PFSK-1 (cell line): Measurements from ENCODE around the gene CUL1.

Source experiments
- FOXP2 ChIP-seq: optimal IDR thresholded peaks from 2 replicates; pipeline ENCODE3; 2011; ENCODE audit warnings: borderline replicate concordance, control low read depth, inconsistent platforms; ENCODE audit not compliant: insufficient read depth; ENCODE audit errors: extremely low read length, extremely low read depth
- POLR2AphosphoS5 ChIP-seq: IDR thresholded peaks from 2 replicates; pipeline ENCODE4 v1.6.1; 2012; ENCODE audit warnings: low read depth, mild to moderate bottlenecking, control low read depth, low read length, moderate library complexity
- SIN3A ChIP-seq: IDR thresholded peaks from 2 replicates; pipeline ENCODE4 v1.6.1; 2012; ENCODE audit warnings: mild to moderate bottlenecking, low read length, moderate library complexity, borderline replicate concordance; ENCODE audit not compliant: insufficient read depth
- TF ChIP-seq, protein P1 (sequence below), 2 experiments: IDR thresholded peaks; 2 replicates each; pipeline versions ENCODE4 v1.6.1 to v1.8.0; 2011 to 2012; ENCODE audit warnings: low read depth in 2 of 2, low read length in 2 of 2, control low read depth in 1 of 2, inconsistent platforms in 1 of 2, mild to moderate bottlenecking in 1 of 2, moderate library complexity in 1 of 2; ENCODE audit not compliant: insufficient read depth in 1 of 2

DNA sequence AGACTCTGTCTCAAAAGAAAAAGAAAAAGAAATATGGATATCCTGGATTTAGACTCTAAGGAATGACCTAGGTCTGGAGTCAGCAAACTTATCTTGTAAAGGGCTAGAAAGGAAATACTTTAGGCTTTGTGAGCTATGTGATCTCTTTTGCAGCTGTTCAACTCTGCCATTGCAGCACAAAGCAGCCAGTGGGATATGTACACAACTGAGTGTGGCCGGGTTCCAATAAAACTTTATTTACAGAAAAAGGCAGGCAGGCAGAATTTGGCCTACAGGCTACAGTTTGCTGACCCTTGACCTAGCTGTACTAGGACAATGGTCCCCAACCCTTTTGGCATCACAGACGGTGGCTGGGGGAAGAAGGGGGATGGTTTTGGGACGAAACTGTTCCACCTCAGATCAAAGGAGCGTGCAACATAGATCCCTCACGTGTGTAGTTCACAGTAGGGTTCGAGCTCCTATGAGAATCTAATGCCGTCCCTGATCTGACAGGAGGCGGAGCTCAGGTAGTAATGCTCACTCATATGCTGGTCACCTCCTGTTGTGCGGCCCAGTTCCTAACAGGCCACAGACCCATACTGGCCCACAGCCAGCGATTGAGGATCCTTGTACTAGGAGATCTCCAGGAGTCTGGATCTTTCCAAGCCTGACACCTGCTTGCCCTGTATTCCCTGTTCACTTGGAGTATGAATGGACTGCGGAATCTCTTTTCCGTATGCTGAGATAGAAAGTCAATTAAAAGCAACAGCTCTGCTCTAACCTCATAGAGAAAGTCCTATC is 63.0 kb downstream of the CUL1 start:
- TF ChIP-seq FOXP2: no peak
- TF ChIP-seq SIN3A: no peak
- TF ChIP-seq POLR2AphosphoS5: no peak
- TF ChIP-seq, protein P1, sequence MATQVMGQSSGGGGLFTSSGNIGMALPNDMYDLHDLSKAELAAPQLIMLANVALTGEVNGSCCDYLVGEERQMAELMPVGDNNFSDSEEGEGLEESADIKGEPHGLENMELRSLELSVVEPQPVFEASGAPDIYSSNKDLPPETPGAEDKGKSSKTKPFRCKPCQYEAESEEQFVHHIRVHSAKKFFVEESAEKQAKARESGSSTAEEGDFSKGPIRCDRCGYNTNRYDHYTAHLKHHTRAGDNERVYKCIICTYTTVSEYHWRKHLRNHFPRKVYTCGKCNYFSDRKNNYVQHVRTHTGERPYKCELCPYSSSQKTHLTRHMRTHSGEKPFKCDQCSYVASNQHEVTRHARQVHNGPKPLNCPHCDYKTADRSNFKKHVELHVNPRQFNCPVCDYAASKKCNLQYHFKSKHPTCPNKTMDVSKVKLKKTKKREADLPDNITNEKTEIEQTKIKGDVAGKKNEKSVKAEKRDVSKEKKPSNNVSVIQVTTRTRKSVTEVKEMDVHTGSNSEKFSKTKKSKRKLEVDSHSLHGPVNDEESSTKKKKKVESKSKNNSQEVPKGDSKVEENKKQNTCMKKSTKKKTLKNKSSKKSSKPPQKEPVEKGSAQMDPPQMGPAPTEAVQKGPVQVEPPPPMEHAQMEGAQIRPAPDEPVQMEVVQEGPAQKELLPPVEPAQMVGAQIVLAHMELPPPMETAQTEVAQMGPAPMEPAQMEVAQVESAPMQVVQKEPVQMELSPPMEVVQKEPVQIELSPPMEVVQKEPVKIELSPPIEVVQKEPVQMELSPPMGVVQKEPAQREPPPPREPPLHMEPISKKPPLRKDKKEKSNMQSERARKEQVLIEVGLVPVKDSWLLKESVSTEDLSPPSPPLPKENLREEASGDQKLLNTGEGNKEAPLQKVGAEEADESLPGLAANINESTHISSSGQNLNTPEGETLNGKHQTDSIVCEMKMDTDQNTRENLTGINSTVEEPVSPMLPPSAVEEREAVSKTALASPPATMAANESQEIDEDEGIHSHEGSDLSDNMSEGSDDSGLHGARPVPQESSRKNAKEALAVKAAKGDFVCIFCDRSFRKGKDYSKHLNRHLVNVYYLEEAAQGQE (IDR thresholded peaks at IDR 0.05; ENCODE audit: insufficient read depth in 1 of 2, low read depth in 2 of 2, low read length in 2 of 2): no peak
